Activated CD4-positive, alpha-beta memory T cell treated with anti-CD3 and anti-CD28 coated beads, Interleukin-2, amount 10 ng/mL, durations not matched to agents 7 days and 5 days (primary cell): ENCODE results near the gene SVBP. TPM values are rescaled to one million over a fixed set of nuclear protein-coding genes. Genes with fewer than 3 reads are reported as not detected.
"Not testable (repeated sequence)": the region's sequence is repeated elsewhere in the genome, so short reads cannot be mapped to it uniquely, and the experiment has no call there.

Experiments
- CTCF ChIA-PET: fragments of 350-600 bp; sonication (Branson Sonifier 250); formaldehyde crosslinking; loops from one replicate; lab custom pipeline; 2021; ENCODE audit warnings: antibody characterized with exemption, inconsistent platforms; lab: Charles Lee
- POLR2A ChIA-PET: fragments of 350-600 bp; sonication (Branson Sonifier 250); formaldehyde crosslinking; loops from one replicate; lab custom pipeline; 2021; ENCODE audit warnings: antibody characterized with exemption; lab: Charles Lee
- DNase-seq: peaks from one replicate; pipeline ENCODE4 v3.0.0-alpha.2; 2020
- H3K27ac Mint-ChIP-seq: one replicate; pipeline ENCODE4 v1.8.0; 2021; ENCODE audit warnings: mild to moderate bottlenecking, mixed read lengths
- H3K27me3 Mint-ChIP-seq: one replicate; pipeline ENCODE4 v1.8.0; 2021; ENCODE audit warnings: mixed read lengths
- H3K36me3 Mint-ChIP-seq: one replicate; pipeline ENCODE4 v1.8.0; 2021; ENCODE audit warnings: low read depth, mixed read lengths
- H3K4me1 Mint-ChIP-seq: one replicate; pipeline ENCODE4 v1.8.0; 2021; ENCODE audit warnings: mixed read lengths
- H3K4me3 Mint-ChIP-seq: one replicate; pipeline ENCODE4 v1.8.0; 2021; ENCODE audit warnings: mild to moderate bottlenecking, mixed read lengths
- H3K9me3 Mint-ChIP-seq: one replicate; pipeline ENCODE4 v1.8.0; 2021; ENCODE audit warnings: mixed read lengths
- total RNA-seq, 2 experiments: library from RNA; stranded (reverse); gene quantifications; one replicate each; pipeline ENCODE4 v1.2.3, GENCODE V29; 2021

The SVBP gene
- 10 to 100 TPM; 17.4 to 19.2 TPM for total RNA-seq

- POLR2A ChIA-PET: interaction anchor here (0.6 to 3.5 kb wide), 15 partner anchors 10 to 573 kb away, joined by 3 to 35 read pairs (median 4); partner anchors contain the start of genes C1orf50, P3H1, PPIH and TMEM269
- CTCF ChIA-PET: interaction anchor here (0.6 to 3.5 kb wide), 12 partner anchors 9 to 359 kb away, joined by 3 to 18 read pairs (median 4); partner anchors contain the start of genes C1orf50, P3H1 and ZNF691
These were observed at the start of gene SVBP, which contains the start of gene ERMAP for GRCh38 chr1:42816585-42817439. Gene SVBP, minus strand, starts transcription at chr1:42817397. Its CDS starts 853 bp downstream, at chr1:42816544. Gene ERMAP, plus strand, starts transcription at chr1:42817122. Its CDS starts 13,327 bp downstream, at chr1:42830449.

GRCh38 chr1:42866549-42866948, 49.4 kb upstream of the SVBP start:
- no peaks in the 10 kb centered on the region for H3K9me3 Mint-ChIP-seq
- POLR2A ChIA-PET: no interaction called here
- H3K27me3 Mint-ChIP-seq: peaks cover 5% of the 10 kb centered on the region
- DNase-seq: no peak
- no peak overlapping the region for H3K4me3 Mint-ChIP-seq
- H3K36me3 Mint-ChIP-seq: no peaks in the 10 kb centered on the region
- H3K27ac Mint-ChIP-seq: no peak overlapping the region
- CTCF ChIA-PET: no interaction called here
- H3K4me1 Mint-ChIP-seq: no peaks in the 10 kb centered on the region

More at GRCh38 chr1:42816585-42817439, at the start of gene SVBP, which contains the start of gene ERMAP:
- Mint-ChIP-seq H3K9me3 (no peaks in the 10 kb centered on the region), H3K4me1 (peaks cover 26% of the 10 kb centered on the region), H3K36me3 (peaks cover 7% of the 10 kb centered on the region), H3K27ac (peak within 1 kb of the TSS; percentile 75), H3K4me3 (peak within 1 kb of the TSS; percentile 79), H3K27me3 (no peaks in the 10 kb centered on the region)
- DNase-seq: peak; percentile 94

- Mint-ChIP-seq H3K4me3 (no peak overlapping the region), H3K4me1 (no peaks in the 10 kb centered on the region), H3K27ac (no peak overlapping the region), H3K27me3 (peaks cover 19% of the 10 kb centered on the region), H3K36me3 (peaks cover 10% of the 10 kb centered on the region), H3K9me3 (peaks cover 18% of the 10 kb centered on the region)
- ChIA-PET CTCF (no interaction called here), POLR2A (no interaction called here)
- DNase-seq: no peak
These were observed 43.8 kb upstream of the SVBP start for GRCh38 chr1:42861014-42861399.

- peaks cover 19% of the 10 kb centered on the region for H3K27me3 Mint-ChIP-seq
- no peaks in the 10 kb centered on the region for H3K4me1 Mint-ChIP-seq
- H3K27ac Mint-ChIP-seq: no peak overlapping the region
- DNase-seq: no peak
- H3K4me3 Mint-ChIP-seq: no peak overlapping the region
- ChIA-PET POLR2A (no interaction called here), CTCF (no interaction called here)
- H3K36me3 Mint-ChIP-seq: peaks cover 10% of the 10 kb centered on the region
- H3K9me3 Mint-ChIP-seq: peaks cover 18% of the 10 kb centered on the region
These were observed 43.3 kb upstream of the SVBP start for GRCh38 chr1:42860339-42861013.

- H3K4me3 Mint-ChIP-seq, POLR2A ChIA-PET: not testable (repeated sequence)
These were observed 42.2 kb upstream of the SVBP start for GRCh38 chr1:42859366-42859765.

GRCh38 chr1:42856554-42856953, 39.4 kb upstream of the SVBP start:
- peaks cover 22% of the 10 kb centered on the region for H3K36me3 Mint-ChIP-seq
- POLR2A ChIA-PET: not testable (repeated sequence)

More at GRCh38 chr1:42859366-42859765, 42.2 kb upstream of the SVBP start:
- CTCF ChIA-PET, H3K4me1 Mint-ChIP-seq, DNase-seq, H3K27ac Mint-ChIP-seq: not testable (repeated sequence)
- Mint-ChIP-seq H3K36me3 (peaks cover 13% of the 10 kb centered on the region), H3K9me3 (peaks cover 18% of the 10 kb centered on the region), H3K27me3 (peaks cover 19% of the 10 kb centered on the region)

GRCh38 chr1:42853116-42853884, 36.1 kb upstream of the SVBP start:
- Mint-ChIP-seq H3K4me1 (peaks cover 14% of the 10 kb centered on the region), H3K27ac (no peak overlapping the region), H3K4me3 (no peak overlapping the region), H3K27me3 (no peaks in the 10 kb centered on the region), H3K9me3 (peaks cover 4% of the 10 kb centered on the region), H3K36me3 (peaks cover 47% of the 10 kb centered on the region)
- ChIA-PET CTCF (no interaction called here), POLR2A (no interaction called here)
- DNase-seq: no peak

More at GRCh38 chr1:42856554-42856953, 39.4 kb upstream of the SVBP start:
- H3K27me3 Mint-ChIP-seq: peaks cover 18% of the 10 kb centered on the region
- DNase-seq, H3K27ac Mint-ChIP-seq, H3K4me3 Mint-ChIP-seq, H3K4me1 Mint-ChIP-seq, CTCF ChIA-PET: not testable (repeated sequence)
- H3K9me3 Mint-ChIP-seq: peaks cover 18% of the 10 kb centered on the region

GRCh38 chr1:42852608-42852980, 35.4 kb upstream of the SVBP start:
- Mint-ChIP-seq H3K4me3 (no peak overlapping the region), H3K27ac (no peak overlapping the region), H3K27me3 (no peaks in the 10 kb centered on the region), H3K4me1 (peaks cover 21% of the 10 kb centered on the region), H3K9me3 (peaks cover 4% of the 10 kb centered on the region), H3K36me3 (peaks cover 45% of the 10 kb centered on the region)
- CTCF ChIA-PET: no interaction called here
- DNase-seq: no peak
- POLR2A ChIA-PET: no interaction called here

- POLR2A ChIA-PET: no interaction called here
- Mint-ChIP-seq H3K9me3 (peaks cover 4% of the 10 kb centered on the region), H3K4me1 (peaks cover 26% of the 10 kb centered on the region), H3K27ac (no peak overlapping the region), H3K36me3 (peaks cover 40% of the 10 kb centered on the region), H3K27me3 (no peaks in the 10 kb centered on the region), H3K4me3 (no peak overlapping the region)
- CTCF ChIA-PET: no interaction called here
- no peak for DNase-seq
These were observed 34.9 kb upstream of the SVBP start for GRCh38 chr1:42851960-42852607.

GRCh38 chr1:42851420-42851819, 34.2 kb upstream of the SVBP start:
- no peak overlapping the region for H3K4me3 Mint-ChIP-seq
- POLR2A ChIA-PET: interaction anchor here (0.6 kb wide), 1 partner anchor 84 kb away, joined by 3 read pairs; no protein-coding TSS in a partner anchor
- CTCF ChIA-PET: interaction anchor here (0.5 kb wide), 1 partner anchor 31 kb away, joined by 3 read pairs; no protein-coding TSS in a partner anchor
- H3K9me3 Mint-ChIP-seq: peaks cover 4% of the 10 kb centered on the region
- DNase-seq: no peak
- peaks cover 27% of the 10 kb centered on the region for H3K4me1 Mint-ChIP-seq
- no peak overlapping the region for H3K27ac Mint-ChIP-seq
- no peaks in the 10 kb centered on the region for H3K27me3 Mint-ChIP-seq
- H3K36me3 Mint-ChIP-seq: peaks cover 40% of the 10 kb centered on the region

GRCh38 chr1:42849944-42850343, 32.7 kb upstream of the SVBP start:
- CTCF ChIA-PET: no interaction called here
- H3K27ac Mint-ChIP-seq: no peak overlapping the region
- H3K27me3 Mint-ChIP-seq: no peaks in the 10 kb centered on the region
- H3K36me3 Mint-ChIP-seq: peaks cover 38% of the 10 kb centered on the region
- peaks cover 33% of the 10 kb centered on the region for H3K4me1 Mint-ChIP-seq
- peaks cover 4% of the 10 kb centered on the region for H3K9me3 Mint-ChIP-seq
- POLR2A ChIA-PET: interaction anchor here (1.3 kb wide), 1 partner anchor 34 kb away, joined by 4 read pairs; the partner anchor contains the start of gene ERMAP
- no peak for DNase-seq
- H3K4me3 Mint-ChIP-seq: no peak overlapping the region
